PC-3 (cell line): ENCODE results near the gene CLASP1. TPM values are rescaled to one million over a fixed set of nuclear protein-coding genes. Genes with fewer than 3 reads are reported as not detected.

Experiments used
- ATAC-seq: fragments of 200-7000 bp; cut with Tn5 transposase; 2 replicates; pipeline ENCODE4 v1.9.1; 2020; ENCODE audit warnings: mild to moderate bottlenecking, moderate library complexity
- BruUV-seq: library from RNA; stranded (reverse); fragments of 400-500 nt; replicated peaks from 2 replicates; lab custom pipeline; 2021; lab: Mats Ljungman, UMichigan
- CTCF ChIA-PET: fragments of 300-600 bp; sonication (Branson Sonifier 250); formaldehyde crosslinking; loops from one replicate; lab custom pipeline; 2022; ENCODE audit warnings: antibody characterized with exemption; lab: Charles Lee
- POLR2A ChIA-PET: fragments of 300-600 bp; sonication (Branson Sonifier 250); formaldehyde crosslinking; loops from one replicate; lab custom pipeline; 2022; ENCODE audit warnings: antibody characterized with exemption; ENCODE audit not compliant: unreplicated experiment; lab: Charles Lee
- DNase-seq: peaks from one replicate; pipeline ENCODE4 v3.0.0-alpha.2; 2015
- H2AFZ ChIP-seq: fragments of 300-600 bp; sonication (generic); 2 replicates; pipeline ENCODE4 v1.6.0; 2016; ENCODE audit warnings: antibody characterized with exemption, low read length
- H3F3A ChIP-seq: fragments of 300-600 bp; sonication (generic); one replicate; pipeline ENCODE4 v1.6.0; 2017; ENCODE audit warnings: antibody characterized with exemption, low read length, control low read depth, mild to moderate bottlenecking; ENCODE audit not compliant: unreplicated experiment
- H3K27ac ChIP-seq: fragments of 300-600 bp; sonication (generic); 2 replicates; pipeline ENCODE4 v1.5.1; 2016; ENCODE audit warnings: mild to moderate bottlenecking, low read length
- H3K27me3 ChIP-seq: fragments of 300-600 bp; sonication (generic); 2 replicates; pipeline ENCODE4 v1.6.1; 2016; ENCODE audit warnings: low read length, mixed read lengths
- H3K36me3 ChIP-seq: fragments of 300-600 bp; sonication (generic); 2 replicates; pipeline ENCODE4 v1.6.1; 2016; ENCODE audit warnings: low read depth, mixed run types, low read length, mixed read lengths
- H3K4me1 ChIP-seq: fragments of 300-600 bp; sonication (generic); 2 replicates; pipeline ENCODE4 v1.5.1; 2016; ENCODE audit warnings: low read length; ENCODE audit not compliant: insufficient read depth
- H3K4me2 ChIP-seq: fragments of 300-600 bp; sonication (generic); 2 replicates; pipeline ENCODE4 v1.6.0; 2016; ENCODE audit warnings: low read length
- H3K4me3 ChIP-seq: fragments of 300-600 bp; sonication (generic); 2 replicates; pipeline ENCODE4 v1.5.1; 2016; ENCODE audit warnings: mild to moderate bottlenecking, low read length, mixed read lengths
- H3K79me2 ChIP-seq: fragments of 300-600 bp; sonication (generic); 2 replicates; pipeline ENCODE4 v1.6.1; 2017; ENCODE audit warnings: low read length, mixed read lengths
- H3K9ac ChIP-seq: fragments of 300-600 bp; sonication (generic); 2 replicates; pipeline ENCODE4 v1.6.0; 2016; ENCODE audit warnings: mild to moderate bottlenecking, low read length
- H3K9me2 ChIP-seq: fragments of 300-600 bp; sonication (generic); replicated peaks from 2 replicates; pipeline ENCODE4 v1.6.1; 2016; ENCODE audit warnings: mixed run types, low read length, mixed read lengths
- H3K9me3 ChIP-seq: fragments of 300-600 bp; sonication (generic); 2 replicates; pipeline ENCODE4 v1.6.1; 2016; ENCODE audit warnings: low read length, mixed read lengths
- H4K20me1 ChIP-seq: fragments of 300-600 bp; sonication (generic); 2 replicates; pipeline ENCODE4 v1.6.1; 2016; ENCODE audit warnings: low read length, mixed read lengths
- CTCF ChIP-seq: fragments of 300-600 bp; sonication (generic); conservative IDR thresholded peaks from 2 replicates; pipeline ENCODE4 v1.5.1; 2017; ENCODE audit warnings: antibody characterized with exemption, low read depth, mild to moderate bottlenecking, low read length
- EZH2 ChIP-seq: fragments of 300-600 bp; sonication (generic); IDR thresholded peaks from one replicate; pipeline ENCODE4 v1.6.1; 2017; ENCODE audit warnings: antibody characterized with exemption, mild to moderate bottlenecking, low read length; ENCODE audit not compliant: unreplicated experiment
- EZH2phosphoT487 ChIP-seq: fragments of 300-600 bp; sonication (generic); IDR thresholded peaks from 2 replicates; pipeline ENCODE4 v1.6.1; 2018; ENCODE audit warnings: mild to moderate bottlenecking, antibody characterized with exemption, low read length, borderline replicate concordance
- intact Hi-C: fragments of 100-400 bp; cut with micrococcal nuclease; formaldehyde crosslinking; loops from 2 replicates; pipeline ENCODE4 v1.9.0; 2023
- total RNA-seq: library from RNA; depleted of rRNA; stranded (reverse); fragments of >200 nt; gene quantifications from 2 replicates; pipeline ENCODE4 v1.2.3, GENCODE V29; 2014

Gene CLASP1
- total RNA-seq, 1 experiment from 2014 or later = 24.3 TPM

GRCh38 chr2:121665504-121665903, 16.2 kb upstream of the CLASP1 start:
- peak; percentile 48 for DNase-seq
- H3K9me3 ChIP-seq = no peaks in the 10 kb centered on the region
- ATAC-seq = peak; percentile 48
- H3K9me2 ChIP-seq = no peaks in the 10 kb centered on the region
- no peak overlapping the region for H3K9ac ChIP-seq
- ChIA-PET POLR2A (no interaction called here), CTCF (no interaction called here)
- H4K20me1 ChIP-seq = no peaks in the 10 kb centered on the region
- no peak overlapping the region for H2AFZ ChIP-seq
- no peaks in the 10 kb centered on the region for H3K36me3 ChIP-seq
- H3K79me2 ChIP-seq = no peaks in the 10 kb centered on the region
- peaks cover 24% of the 10 kb centered on the region for H3K4me1 ChIP-seq
- no peak overlapping the region for H3K4me3 ChIP-seq
- TF ChIP-seq EZH2 (no peak), EZH2phosphoT487 (no peak), CTCF (no peak)
- no peak overlapping the region for H3K4me2 ChIP-seq
- intact Hi-C loops = no loop called here
- H3K27ac ChIP-seq = no peak overlapping the region
- H3F3A ChIP-seq = no peaks in the 10 kb centered on the region
- H3K27me3 ChIP-seq = no peaks in the 10 kb centered on the region
- BruUV-seq = no TSS peak

- Histone ChIP-seq H3K9ac (no peak overlapping the region), H3K4me1 (peaks cover 24% of the 10 kb centered on the region), H3K4me2 (peak overlapping the region; percentile 52), H3K36me3 (no peaks in the 10 kb centered on the region), H3K27me3 (no peaks in the 10 kb centered on the region), H2AFZ (no peak overlapping the region), H3F3A (no peaks in the 10 kb centered on the region), H4K20me1 (no peaks in the 10 kb centered on the region), H3K79me2 (no peaks in the 10 kb centered on the region), H3K9me2 (no peaks in the 10 kb centered on the region), H3K4me3 (no peak overlapping the region), H3K27ac (no peak overlapping the region), H3K9me3 (no peaks in the 10 kb centered on the region)
- CTCF ChIA-PET = no interaction called here
- DNase-seq (no peak), ATAC-seq (0 out of 2 replicates have a peak, but pooled peaks have one; percentile 12)
- no TSS peak for BruUV-seq
- POLR2A ChIA-PET = no interaction called here
- no peak for TF ChIP-seq EZH2
- intact Hi-C loops = no loop called here
These were observed 15.5 kb upstream of the CLASP1 start for GRCh38 chr2:121664713-121665112.

GRCh38 chr2:121664086-121664485, 14.8 kb upstream of the CLASP1 start:
- H3K27ac ChIP-seq = 0 out of 2 replicates have a peak overlapping the region, but pooled peaks have one; percentile 2
- peaks cover 24% of the 10 kb centered on the region for H3K4me1 ChIP-seq
- no TSS peak for BruUV-seq
- DNase-seq (peak; percentile 77), ATAC-seq (peak; percentile 97)
- peak overlapping the region; percentile 52 for H3K4me2 ChIP-seq
- H3K79me2 ChIP-seq = no peaks in the 10 kb centered on the region
- POLR2A ChIA-PET = no interaction called here
- intact Hi-C loops = no loop called here
- H3F3A ChIP-seq = no peaks in the 10 kb centered on the region
- no peaks in the 10 kb centered on the region for H3K27me3 ChIP-seq
- no peaks in the 10 kb centered on the region for H4K20me1 ChIP-seq
- no peak overlapping the region for H3K9ac ChIP-seq
- H2AFZ ChIP-seq = no peak overlapping the region
- no peaks in the 10 kb centered on the region for H3K36me3 ChIP-seq
- no peaks in the 10 kb centered on the region for H3K9me2 ChIP-seq
- CTCF ChIA-PET = interaction anchor here (0.6 kb wide), 1 partner anchor 74 kb away, joined by 5 read pairs; no protein-coding TSS in a partner anchor
- H3K4me3 ChIP-seq = no peak overlapping the region
- no peaks in the 10 kb centered on the region for H3K9me3 ChIP-seq
- TF ChIP-seq EZH2 (no peak), EZH2phosphoT487 (no peak), CTCF (no peak)
